Testis (tissue), 2 donors: Measurements from ENCODE around the gene PHRF1.

Experiments used
- POLR2A ChIP-seq: fragments of 450-650 bp; IDR thresholded peaks from one replicate; pipeline ENCODE4 v1.6.1; 2017; ENCODE audit warnings: antibody characterized with exemption, mild to moderate bottlenecking, moderate library complexity
- TF ChIP-seq, protein P1 (sequence below), 3 experiments: fragments of 450-650 bp in 2 of 3; fragments of 200-600 bp in 1 of 3; sonication (generic) in 1 of 3; IDR thresholded peaks; one replicate each; pipeline ENCODE4 v1.5.1; 2016 to 2019; ENCODE audit warnings: antibody characterized with exemption in 3 of 3, mild to moderate bottlenecking in 2 of 3, moderate library complexity in 1 of 3

DNA sequence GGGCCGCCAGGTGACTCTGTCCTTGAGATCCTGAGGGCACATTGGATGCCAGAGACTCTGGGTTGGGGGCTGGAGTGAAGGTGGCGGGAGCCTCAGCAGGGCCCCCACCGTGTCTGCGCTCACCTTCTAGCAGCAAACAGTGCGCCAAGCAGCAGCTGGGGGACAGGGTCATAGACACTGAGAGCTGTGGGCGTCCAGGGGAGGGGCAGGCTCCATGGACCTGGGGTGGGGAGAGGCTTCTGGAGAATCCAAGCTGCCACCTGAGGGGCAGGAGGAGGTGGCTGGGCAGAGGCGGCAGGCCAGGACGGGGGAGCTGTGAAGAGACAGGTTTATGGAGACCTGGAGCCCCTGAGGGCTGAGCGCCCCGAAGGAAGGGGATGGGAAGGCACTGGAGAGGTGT is 8.0 kb downstream of the PHRF1 start:
- TF ChIP-seq, protein P1, sequence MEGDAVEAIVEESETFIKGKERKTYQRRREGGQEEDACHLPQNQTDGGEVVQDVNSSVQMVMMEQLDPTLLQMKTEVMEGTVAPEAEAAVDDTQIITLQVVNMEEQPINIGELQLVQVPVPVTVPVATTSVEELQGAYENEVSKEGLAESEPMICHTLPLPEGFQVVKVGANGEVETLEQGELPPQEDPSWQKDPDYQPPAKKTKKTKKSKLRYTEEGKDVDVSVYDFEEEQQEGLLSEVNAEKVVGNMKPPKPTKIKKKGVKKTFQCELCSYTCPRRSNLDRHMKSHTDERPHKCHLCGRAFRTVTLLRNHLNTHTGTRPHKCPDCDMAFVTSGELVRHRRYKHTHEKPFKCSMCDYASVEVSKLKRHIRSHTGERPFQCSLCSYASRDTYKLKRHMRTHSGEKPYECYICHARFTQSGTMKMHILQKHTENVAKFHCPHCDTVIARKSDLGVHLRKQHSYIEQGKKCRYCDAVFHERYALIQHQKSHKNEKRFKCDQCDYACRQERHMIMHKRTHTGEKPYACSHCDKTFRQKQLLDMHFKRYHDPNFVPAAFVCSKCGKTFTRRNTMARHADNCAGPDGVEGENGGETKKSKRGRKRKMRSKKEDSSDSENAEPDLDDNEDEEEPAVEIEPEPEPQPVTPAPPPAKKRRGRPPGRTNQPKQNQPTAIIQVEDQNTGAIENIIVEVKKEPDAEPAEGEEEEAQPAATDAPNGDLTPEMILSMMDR (IDR thresholded peaks at IDR 0.05) = no peak
- TF ChIP-seq POLR2A = no peak
